DMS79 treated with DMSO at 0.1 percent for 48 hours (cell line): ENCODE results near the gene CDKAL1.

ENCODE experiments used
- DNase-seq: peaks from one replicate; lab custom pipeline; 2025; lab: John Stamatoyannopoulos, UW

Gene CDKAL1

GRCh38 chr6:20965276-20965675 is 431.0 kb downstream of the CDKAL1 start:
- DNase-seq: no peak

GRCh38 chr6:20965915-20966314 is 431.7 kb downstream of the CDKAL1 start:
- DNase-seq: no peak

DNA sequence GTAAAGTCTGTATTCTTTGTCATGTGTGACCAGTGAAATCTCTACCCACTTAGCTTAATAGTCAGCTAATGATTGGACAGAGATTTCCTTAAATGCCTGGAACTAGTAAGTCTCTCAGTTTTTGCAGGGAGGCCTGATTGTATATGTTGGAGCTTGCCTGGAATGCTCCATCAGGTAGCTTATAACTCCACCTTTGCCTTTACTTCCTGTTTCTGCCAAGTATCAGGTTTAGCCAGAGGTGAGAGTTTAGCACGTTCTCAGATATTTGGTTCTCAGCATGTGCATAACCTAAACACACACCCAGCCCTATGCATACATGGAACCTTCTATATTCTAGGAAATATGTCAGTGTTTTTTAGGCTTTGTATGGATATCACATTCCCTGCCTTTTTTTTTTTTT is 435.3 kb downstream of the CDKAL1 start:
- DNase-seq: no peak

- DNase-seq: no peak
These were observed 442.2 kb downstream of the CDKAL1 start for GRCh38 chr6:20976391-20976918.

- no peak for DNase-seq
These were observed 443.9 kb downstream of the CDKAL1 start for GRCh38 chr6:20978151-20978614.

GRCh38 chr6:20979076-20979475 is 444.8 kb downstream of the CDKAL1 start:
- DNase-seq: no peak

GRCh38 chr6:20983961-20984360 is 449.7 kb downstream of the CDKAL1 start:
- no peak for DNase-seq

- DNase-seq: no peak
These were observed 451.6 kb downstream of the CDKAL1 start for GRCh38 chr6:20985821-20986220.

DNA sequence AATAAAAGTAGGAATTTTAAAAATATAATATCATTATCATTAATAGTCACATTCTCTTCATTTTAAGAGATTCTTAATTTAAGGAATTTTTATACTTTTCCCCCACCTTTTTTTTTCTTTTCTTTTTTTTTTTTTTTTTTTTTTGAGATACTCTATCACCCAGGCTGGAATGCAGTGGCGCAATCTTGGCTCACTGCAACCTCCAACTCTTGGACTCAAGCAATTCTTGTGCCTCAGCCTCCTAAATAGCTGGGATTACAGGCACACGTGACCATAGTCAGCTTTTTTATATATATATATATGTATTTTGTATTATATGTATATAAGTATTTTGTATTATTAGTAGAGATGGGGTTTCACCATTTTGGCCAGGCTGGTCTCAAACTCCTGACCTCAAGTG is 457.7 kb downstream of the CDKAL1 start:
- no peak for DNase-seq

GRCh38 chr6:20996099-20996498 is 461.8 kb downstream of the CDKAL1 start:
- no peak for DNase-seq

- DNase-seq: no peak
These were observed 463.0 kb downstream of the CDKAL1 start for GRCh38 chr6:20997143-20997769.

- no peak for DNase-seq
These were observed 463.5 kb downstream of the CDKAL1 start for GRCh38 chr6:20997770-20998147.

GRCh38 chr6:20998748-20999448 is 464.6 kb downstream of the CDKAL1 start:
- DNase-seq: no peak

DNA sequence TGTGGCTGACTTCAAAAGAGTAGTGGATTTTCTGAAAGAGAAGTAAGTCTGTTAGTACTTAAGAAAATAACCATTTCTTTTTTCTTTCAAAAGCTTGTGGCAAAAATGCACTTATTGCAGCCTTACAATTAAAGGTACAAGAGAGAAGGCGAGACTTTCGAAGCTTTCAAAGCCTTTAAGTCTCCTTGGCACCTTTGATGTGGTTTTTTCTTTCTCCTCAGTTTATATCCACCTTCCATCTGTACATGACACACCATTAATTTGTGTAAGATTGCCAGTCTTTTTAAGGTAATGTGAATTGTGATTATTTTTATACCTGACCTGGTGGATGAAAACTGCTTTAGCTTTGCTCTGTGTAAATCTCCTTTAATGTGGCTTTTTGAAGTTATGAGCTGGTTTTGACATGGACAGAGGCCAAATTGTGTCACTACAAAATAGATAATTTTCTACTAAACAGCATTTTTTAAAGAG is 466.1 kb downstream of the CDKAL1 start:
- no peak for DNase-seq

GRCh38 chr6:21001736-21002135 is 467.5 kb downstream of the CDKAL1 start:
- no peak for DNase-seq

- DNase-seq: no peak
These were observed 469.7 kb downstream of the CDKAL1 start for GRCh38 chr6:21003780-21004541.

DNA sequence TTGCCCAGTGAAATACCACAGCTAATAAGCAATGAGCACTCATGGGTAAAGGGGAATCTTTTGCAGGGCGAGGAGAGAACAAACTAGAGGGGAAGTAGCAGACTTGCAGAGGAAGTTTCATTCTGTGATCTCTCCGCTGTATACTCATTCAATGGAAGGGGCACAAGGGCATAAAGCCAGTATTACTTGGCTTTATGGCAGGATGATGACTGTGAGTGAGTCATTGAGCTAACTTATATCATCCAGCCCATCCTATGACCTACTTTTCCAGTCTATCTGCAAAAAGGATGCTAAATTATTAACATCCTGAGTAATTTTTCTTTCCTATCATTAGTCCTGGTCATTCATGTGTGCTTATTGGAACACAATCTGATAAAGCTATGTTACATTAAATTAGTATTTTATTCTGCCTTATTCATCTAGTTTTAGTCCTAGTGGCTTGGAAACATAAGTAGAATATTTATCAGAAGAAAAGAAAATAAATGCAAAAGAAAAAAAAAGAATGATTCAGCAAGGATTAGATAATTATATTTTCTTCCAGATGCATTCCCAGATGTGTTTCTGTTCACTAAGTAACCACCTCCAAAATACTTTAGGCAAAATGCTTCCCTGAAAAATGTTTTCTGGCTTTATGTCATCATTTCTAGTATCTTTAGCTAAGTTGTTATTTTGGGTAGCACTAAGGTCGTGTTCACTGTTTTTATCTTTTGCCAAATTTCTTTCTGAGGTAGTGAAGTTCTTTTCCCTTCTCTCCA is 471.7 kb downstream of the CDKAL1 start:
- DNase-seq: no peak

- no peak for DNase-seq
These were observed 485.4 kb downstream of the CDKAL1 start for GRCh38 chr6:21019614-21020013.

- peak; percentile 64 for DNase-seq
These were observed 488.3 kb downstream of the CDKAL1 start for GRCh38 chr6:21022343-21023107.

DNA sequence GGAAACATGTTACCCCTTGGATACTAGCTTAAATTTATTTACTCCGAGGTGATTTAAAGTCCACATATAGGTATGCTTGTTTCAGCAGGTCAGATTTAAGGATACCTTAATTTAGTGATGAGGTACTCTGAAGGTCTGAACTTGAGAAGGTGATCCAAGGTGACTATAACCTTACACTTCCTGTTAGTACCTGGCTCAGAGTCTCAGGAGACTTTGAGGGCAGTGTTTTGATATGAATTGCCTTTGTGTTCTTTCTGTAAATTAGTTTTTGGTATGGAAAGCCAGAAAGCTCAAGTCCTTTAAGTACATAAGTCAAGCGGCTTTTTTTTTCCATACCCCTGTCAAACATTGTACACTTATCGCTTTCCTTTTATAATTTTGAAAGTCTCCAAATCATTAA is 489.0 kb downstream of the CDKAL1 start:
- no peak for DNase-seq

GRCh38 chr6:21024616-21025015 is 490.4 kb downstream of the CDKAL1 start:
- DNase-seq: no peak
